Left ventricle myocardium inferior (tissue), 1 donor: Measurements from ENCODE around the gene THAP5. TPM values are rescaled to one million over a fixed set of nuclear protein-coding genes. Genes with fewer than 3 reads are reported as not detected.

Experiments used
- DNase-seq: peaks from one replicate; pipeline ENCODE4 v3.0.0-alpha.2; 2020
- H3K27ac ChIP-seq: fragments of 200-600 bp; replicated peaks from 2 replicates; pipeline ENCODE4 v1.8.0; 2021
- H3K27me3 ChIP-seq: fragments of 200-600 bp; 2 replicates; pipeline ENCODE4 v1.8.0; 2021; ENCODE audit warnings: low read depth
- H3K36me3 ChIP-seq: fragments of 200-600 bp; 2 replicates; pipeline ENCODE4 v1.8.0; 2021
- H3K4me1 ChIP-seq: fragments of 200-600 bp; 2 replicates; pipeline ENCODE4 v1.8.0; 2021
- H3K4me3 ChIP-seq: fragments of 200-600 bp; 2 replicates; pipeline ENCODE4 v1.8.0; 2021; ENCODE audit warnings: mild to moderate bottlenecking, moderate library complexity
- H3K9me3 ChIP-seq: fragments of 200-600 bp; replicated peaks from 2 replicates; pipeline ENCODE4 v1.8.0; 2021
- CTCF ChIP-seq: fragments of 200-600 bp; IDR thresholded peaks from 2 replicates; pipeline ENCODE4 v1.8.0; 2021; ENCODE audit warnings: antibody characterized with exemption, mild to moderate bottlenecking, borderline replicate concordance
- intact Hi-C: fragments of 100-400 bp; cut with micrococcal nuclease; formaldehyde crosslinking; loops from one replicate; pipeline ENCODE4 v1.11.0; 2022
- total RNA-seq: library from RNA; stranded (reverse); fragmentation: NEBNext Ultra II Directional; extraction: Animal tissue kit (Norgen Biotek cat#: 25700); gene quantifications from one replicate; pipeline ENCODE4 v1.2.1, GENCODE V29; 2021
- donor health status: DM: no; HTN: yes; CAD: no; lungs with severe emphysema.

THAP5 gene
- total RNA-seq, 1 donor from 2014 or later = 24.4 TPM

DNA sequence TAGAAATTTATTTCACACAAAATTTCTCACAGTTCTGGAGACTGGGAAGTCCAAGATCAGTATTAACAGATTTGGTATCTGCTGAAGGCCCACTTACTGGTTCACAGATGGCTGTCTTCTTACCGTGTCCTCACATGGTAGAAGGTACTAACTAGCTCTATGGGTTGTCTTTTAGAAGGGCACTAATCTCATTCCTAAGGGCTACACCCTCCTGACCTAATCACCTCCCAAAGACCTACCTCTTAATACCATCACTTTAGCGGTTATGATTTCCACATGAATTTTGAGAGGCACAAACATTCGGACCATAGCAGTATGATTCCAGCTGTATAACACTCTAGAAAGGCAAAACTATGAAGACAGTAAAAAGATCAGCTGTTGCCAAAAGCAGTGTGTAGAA, 51.6 kb downstream of the THAP5 start:
- H3K36me3 ChIP-seq = peaks cover 35% of the 10 kb centered on the region

GRCh38 chr7:108515630-108516029, 53.9 kb downstream of the THAP5 start:
- Histone ChIP-seq H3K27ac (no peak overlapping the region), H3K4me3 (no peak overlapping the region), H3K27me3 (no peaks in the 10 kb centered on the region), H3K36me3 (peaks cover 54% of the 10 kb centered on the region), H3K9me3 (no peaks in the 10 kb centered on the region), H3K4me1 (peaks cover 37% of the 10 kb centered on the region)
- no peak for TF ChIP-seq CTCF
- no peak for DNase-seq
- intact Hi-C loops = no loop called here

More for the DNA sequence above, 51.6 kb downstream of the THAP5 start:
- intact Hi-C loops = no loop called here
- Histone ChIP-seq H3K27me3 (no peaks in the 10 kb centered on the region), H3K4me1 (peaks cover 60% of the 10 kb centered on the region), H3K27ac (no peak overlapping the region), H3K4me3 (no peak overlapping the region), H3K9me3 (no peaks in the 10 kb centered on the region)
- DNase-seq = no peak
- TF ChIP-seq CTCF = no peak

DNA sequence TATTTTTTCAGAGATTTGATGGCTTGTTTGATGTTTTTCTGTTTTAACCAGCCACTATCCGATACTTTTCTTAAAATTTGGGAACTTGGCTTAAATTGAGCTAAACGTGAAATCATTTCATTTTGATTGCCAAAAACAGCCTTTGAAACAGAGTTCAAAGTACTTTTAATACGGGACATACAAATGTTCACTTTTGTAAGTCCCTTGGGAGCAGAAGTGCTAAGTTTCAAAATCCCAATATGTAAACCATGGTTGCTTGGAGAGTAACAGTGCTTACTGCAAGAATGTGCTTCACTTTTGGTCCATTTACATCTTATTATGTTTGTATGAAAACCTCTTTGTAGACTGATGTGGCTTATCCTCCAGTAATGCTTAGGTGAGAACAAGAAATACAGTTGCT, 54.5 kb downstream of the THAP5 start:
- Histone ChIP-seq H3K27me3 (no peaks in the 10 kb centered on the region), H3K4me3 (no peak overlapping the region), H3K27ac (no peak overlapping the region), H3K4me1 (peaks cover 31% of the 10 kb centered on the region), H3K36me3 (peaks cover 59% of the 10 kb centered on the region), H3K9me3 (no peaks in the 10 kb centered on the region)
- DNase-seq = no peak
- no peak for TF ChIP-seq CTCF
- intact Hi-C loops = no loop called here

Other genes starting within 250 kb of the THAP5 start
- gene NRCAM, start 113.3 kb downstream of the THAP5 start, total RNA-seq = 0.14 TPM
- 32.4 TPM for gene PNPLA8, start 43.6 kb downstream of the THAP5 start, total RNA-seq
- gene DNAJB9, start 168 bp upstream of the THAP5 start, total RNA-seq = 47.9 TPM